Pancreas (tissue), 10 donors: ENCODE results near the gene TPH1. TPM values are rescaled to one million over a fixed set of nuclear protein-coding genes. Genes with fewer than 3 reads are reported as not detected.

Experiments
- ATAC-seq, 4 donors: fragments of 200-7000 bp; cut with Tn5 transposase; one replicate each; pipeline versions ENCODE4 v1.8.0 to v1.9.1; 2020; ENCODE audit warnings: mild to moderate bottlenecking in 4 of 4, moderate library complexity in 4 of 4
- DNase-seq, 6 donors: peaks; one replicate each; pipeline ENCODE4 v3.0.0-alpha.2; 2020
- FAIRE-seq: peaks from 2 replicates; lab custom pipeline; 2012; peaks lifted over from hg19 to GRCh38; lab: Jason Lieb, UNC
- H3K27ac ChIP-seq, 4 donors: fragments of 200-600 bp; sonication (generic); 1 replicate in 3 of 4; 2 replicates in 1 of 4; pipeline versions ENCODE4 v1.5.0 to v1.8.0; 2020
- H3K27me3 ChIP-seq, 4 donors: fragments of 200-600 bp; one replicate each; pipeline ENCODE4 v1.8.0; 2021
- H3K36me3 ChIP-seq, 3 donors: fragments of 200-600 bp; sonication (generic) in 1 of 3; one replicate each; pipeline versions ENCODE4 v1.5.0 to v1.8.0; 2020 to 2021
- H3K4me1 ChIP-seq, 3 donors: fragments of 200-600 bp; one replicate each; pipeline ENCODE4 v1.8.0; 2021
- H3K4me3 ChIP-seq, 4 donors: fragments of 200-600 bp; sonication (generic) in 2 of 4; one replicate each; pipeline versions ENCODE4 v1.5.0 to v1.8.0; 2020 to 2021
- H3K9me3 ChIP-seq, 4 donors: fragments of 200-600 bp; one replicate each; pipeline ENCODE4 v1.8.0; 2021
- WGBS, 2 donors: extraction: QIAGEN DNeasy Blood & Tissue Kit; methylation state at CpG; one replicate each; pipeline ENCODE4 v1.1.7; 2013; 5-methylcytosine and 5-hydroxymethylcytosine counted together
- intact Hi-C, 3 donors: fragments of 100-400 bp; cut with DNase I; formaldehyde crosslinking; loops; one replicate each; pipeline versions ENCODE4 v1.11.1 to v1.14.2; 2022
- polyA plus RNA-seq, 2 donors: library from polyadenylated mRNA; stranded (reverse); fragments of 200-250 nt; gene quantifications; one replicate each; pipeline ENCODE4 v1.2.3, GENCODE V29; 2013
- total RNA-seq, 6 donors: library from RNA; stranded (reverse); fragmentation: NEBNext Ultra II Directional in 4 of 6; extraction: Animal tissue kit (Norgen Biotek cat#: 25700) in 4 of 6; gene quantifications; one replicate each; pipeline versions ENCODE4 v1.2.1 to v1.2.4, GENCODE V29; 2021 to 2023
- TF ChIP-seq, protein P1 (sequence below), 4 donors: fragments of 200-600 bp; sonication (generic) in 3 of 4; IDR thresholded peaks; one replicate each; pipeline versions ENCODE4 v1.5.0 to v1.8.0; 2021; ENCODE audit warnings: antibody characterized with exemption in 4 of 4
- donor health status: healthy with polysubstance abuse.
- donor health status: DM: no; HTN: no; CAD: no; lungs with moderate emphysema.
- donor health status: DM: no; HTN: no; CAD: no.
- donor health status: control.
- donor health status: control.
- donor health status: Bipolar disorder and iron deficiency.
- donor health status: DM: yes; HTN: yes; CAD: no.
- donor health status: DM: no; HTN: no; CAD: no.
- donor health status: DM: no; HTN: no; CAD: no.
- donor health status: DM: yes; HTN: yes; CAD: no.

TPH1 gene
- total RNA-seq (under 1 TPM; 0.03 to 0.35 (median 0.14) TPM), polyA plus RNA-seq (under 1 TPM; 0.23 to 0.47 TPM)

GRCh38 chr11:18046116-18046777 is at the start of gene TPH1:
TSS of gene TPH1 (minus strand) at chr11:18046269. CDS start at chr11:18040762, 5,507 bp downstream.
- 5 to 6% methylated on average over 36 of the region's 36 CpGs for WGBS, 2 donors
- peaks cover 0 to 3% (median 0%) of the 10 kb centered on the region in 4 donors for H3K27me3 ChIP-seq
- ATAC-seq = peak; percentile 87 to 98 (median 93)
- FAIRE-seq = no peak
- peak; percentile 40 to 83 (median 58) for DNase-seq
- H3K4me3 ChIP-seq = peak within 1 kb of the TSS in 1 of 4 donors; percentile 5
- H3K4me1 ChIP-seq = no peaks in the 10 kb centered on the region
- H3K36me3 ChIP-seq = no peaks in the 10 kb centered on the region
- intact Hi-C loops = no loop called here
- TF ChIP-seq, protein P1, sequence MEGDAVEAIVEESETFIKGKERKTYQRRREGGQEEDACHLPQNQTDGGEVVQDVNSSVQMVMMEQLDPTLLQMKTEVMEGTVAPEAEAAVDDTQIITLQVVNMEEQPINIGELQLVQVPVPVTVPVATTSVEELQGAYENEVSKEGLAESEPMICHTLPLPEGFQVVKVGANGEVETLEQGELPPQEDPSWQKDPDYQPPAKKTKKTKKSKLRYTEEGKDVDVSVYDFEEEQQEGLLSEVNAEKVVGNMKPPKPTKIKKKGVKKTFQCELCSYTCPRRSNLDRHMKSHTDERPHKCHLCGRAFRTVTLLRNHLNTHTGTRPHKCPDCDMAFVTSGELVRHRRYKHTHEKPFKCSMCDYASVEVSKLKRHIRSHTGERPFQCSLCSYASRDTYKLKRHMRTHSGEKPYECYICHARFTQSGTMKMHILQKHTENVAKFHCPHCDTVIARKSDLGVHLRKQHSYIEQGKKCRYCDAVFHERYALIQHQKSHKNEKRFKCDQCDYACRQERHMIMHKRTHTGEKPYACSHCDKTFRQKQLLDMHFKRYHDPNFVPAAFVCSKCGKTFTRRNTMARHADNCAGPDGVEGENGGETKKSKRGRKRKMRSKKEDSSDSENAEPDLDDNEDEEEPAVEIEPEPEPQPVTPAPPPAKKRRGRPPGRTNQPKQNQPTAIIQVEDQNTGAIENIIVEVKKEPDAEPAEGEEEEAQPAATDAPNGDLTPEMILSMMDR (IDR thresholded peaks at IDR 0.05) = no peak
- no peak within 1 kb of the TSS for H3K27ac ChIP-seq
- no peaks in the 10 kb centered on the region for H3K9me3 ChIP-seq

DNA sequence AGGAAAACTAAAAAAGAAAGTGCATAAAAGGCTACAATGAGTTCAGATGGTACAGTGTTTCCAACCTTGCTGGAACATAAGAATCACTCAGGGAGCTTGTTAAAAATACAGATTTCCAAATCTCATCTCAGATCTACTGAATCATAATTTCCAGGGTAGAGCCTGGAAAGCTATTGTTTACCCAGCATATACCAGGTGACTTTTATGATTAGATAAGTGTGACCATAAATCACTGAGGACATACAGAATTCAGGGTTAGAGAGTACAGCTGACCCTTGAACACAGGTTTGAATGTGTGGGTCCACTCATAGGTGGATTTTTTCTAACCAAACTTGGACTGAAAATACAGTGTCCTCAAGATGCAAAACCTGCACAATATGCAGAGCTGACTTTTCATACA is 47.9 kb upstream of the TPH1 start:
- DNase-seq (no peak), FAIRE-seq (no peak), ATAC-seq (peak in 1 of 4 donors; percentile 17)
- no peaks in the 10 kb centered on the region for H3K9me3 ChIP-seq
- H3K27me3 ChIP-seq = no peaks in the 10 kb centered on the region
- H3K36me3 ChIP-seq = peaks cover 0 to 7% (median 0%) of the 10 kb centered on the region in 3 donors
- H3K27ac ChIP-seq = no peak overlapping the region
- H3K4me1 ChIP-seq = no peaks in the 10 kb centered on the region
- TF ChIP-seq, protein P1 (IDR thresholded peaks at IDR 0.05) = no peak
- H3K4me3 ChIP-seq = no peak overlapping the region
- intact Hi-C loops = no loop called here

GRCh38 chr11:18091731-18092130 is 45.7 kb upstream of the TPH1 start:
- DNase-seq = no peak
- Histone ChIP-seq H3K4me1 (no peaks in the 10 kb centered on the region), H3K27ac (no peak overlapping the region), H3K27me3 (no peaks in the 10 kb centered on the region), H3K36me3 (peaks cover 0 to 21% (median 0%) of the 10 kb centered on the region in 3 donors), H3K9me3 (no peaks in the 10 kb centered on the region), H3K4me3 (no peak overlapping the region)
- FAIRE-seq = no peak
- TF ChIP-seq, protein P1 (IDR thresholded peaks at IDR 0.05) = no peak
- intact Hi-C loops = no loop called here
- ATAC-seq = no peak
- 91 to 94% methylated on average over 2 of the region's 2 CpGs for WGBS, 2 donors

DNA sequence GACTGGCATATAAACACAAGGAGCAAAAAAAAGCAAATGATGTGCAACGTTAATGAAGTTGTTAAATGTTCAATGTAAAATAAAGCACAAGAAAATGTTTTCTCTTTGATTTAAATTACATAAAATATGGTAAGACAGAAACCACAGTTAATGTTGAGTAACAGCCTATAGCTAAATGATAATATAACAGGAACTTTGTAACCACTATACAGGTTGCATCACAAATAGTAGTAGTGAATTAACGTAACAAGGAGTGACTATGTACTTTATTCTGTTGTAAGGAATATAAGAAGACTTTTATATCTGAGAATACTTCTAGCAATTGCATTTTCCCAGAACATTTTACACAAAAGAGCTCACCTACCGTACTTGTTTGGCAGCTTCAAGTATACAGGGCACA is 42.9 kb upstream of the TPH1 start:
- WGBS, 2 donors = 88 to 94% methylated on average over 3 of the region's 3 CpGs
- TF ChIP-seq, protein P1 (IDR thresholded peaks at IDR 0.05) = no peak
- no peak for DNase-seq
- Histone ChIP-seq H3K27ac (no peak overlapping the region), H3K4me3 (no peak overlapping the region), H3K36me3 (peaks cover 0 to 17% (median 0%) of the 10 kb centered on the region in 3 donors), H3K4me1 (no peaks in the 10 kb centered on the region), H3K9me3 (no peaks in the 10 kb centered on the region), H3K27me3 (no peaks in the 10 kb centered on the region)
- FAIRE-seq = no peak
- intact Hi-C loops = no loop called here
- no peak for ATAC-seq

GRCh38 chr11:18088366-18088765 is 42.3 kb upstream of the TPH1 start:
- no peaks in the 10 kb centered on the region for H3K27me3 ChIP-seq
- no peaks in the 10 kb centered on the region for H3K4me1 ChIP-seq
- no peak overlapping the region for H3K4me3 ChIP-seq
- H3K9me3 ChIP-seq = no peaks in the 10 kb centered on the region
- FAIRE-seq (no peak), ATAC-seq (no peak), DNase-seq (no peak)
- TF ChIP-seq, protein P1 (IDR thresholded peaks at IDR 0.05) = no peak
- intact Hi-C loops = no loop called here
- peaks cover 0 to 17% (median 0%) of the 10 kb centered on the region in 3 donors for H3K36me3 ChIP-seq
- no peak overlapping the region for H3K27ac ChIP-seq
- 95 to 96% methylated on average over 2 of the region's 2 CpGs for WGBS, 2 donors
